Measurements from ENCODE around the gene CAD. TPM values are rescaled to one million over a fixed set of nuclear protein-coding genes. Genes with fewer than 3 reads are reported as not detected.

Gene CAD
- total and polyA plus RNA-seq, 2 of the 4 experiments (the other 2 are of a cell fraction), result 12.9 to 38.7 TPM

- no peak overlapping the region for H3K4ac ChIP-seq (ENCODE audit: low read depth, low read length)
- peaks cover 7% of the 10 kb centered on the region for H3K9me1 ChIP-seq (ENCODE audit: insufficient read depth, low read length)
- no peak overlapping the region for H2AK9ac ChIP-seq (replicated peaks; ENCODE audit: low read depth, low read length, poor library complexity)
- H2BK15ac ChIP-seq (ENCODE audit: low read depth, low read length), result no peak overlapping the region
- dilution Hi-C loops (cut with HindIII; ENCODE audit: low sequenced_read_pairs, unreplicated experiment) (no loop called here), in situ Hi-C loops (cut with MboI; ENCODE audit: low sequenced_read_pairs) (no loop called here), intact Hi-C loops (cut with micrococcal nuclease) (no loop called here)
- no peak for ATAC-seq (ENCODE audit: low read depth)
- no peak overlapping the region for H4K8ac ChIP-seq (ENCODE audit: low read depth in 2 of 2, low read length in 2 of 2)
- no peak overlapping the region for H3K23ac ChIP-seq (ENCODE audit: low read depth, low read length)
- no peak overlapping the region for H2BK120ac ChIP-seq (ENCODE audit: low read depth, low read length)
- no peak overlapping the region for H4K91ac ChIP-seq (ENCODE audit: insufficient read depth, low read depth, low read length)
- no peak overlapping the region for H3K4me2 ChIP-seq (ENCODE audit: low read depth, low read length)
- no peak overlapping the region for H2AFZ ChIP-seq (replicated peaks; ENCODE audit: low read length, poor library complexity)
- H3K18ac ChIP-seq (ENCODE audit: low read depth, low read length), result no peak overlapping the region
- no peaks in the 10 kb centered on the region for H4K20me1 ChIP-seq (ENCODE audit: insufficient read depth, low read length)
- no peak for TF ChIP-seq NFE2L2 (IDR thresholded peaks at IDR 0.05; ENCODE audit: low read depth, low read length)
- TF ChIP-seq RAD21 (IDR thresholded peaks at IDR 0.05; ENCODE audit: low read length), result no peak
- no peak for TF ChIP-seq RFX5 (IDR thresholded peaks at IDR 0.05; ENCODE audit: low read depth, low read length)
- TF ChIP-seq MXI1 (IDR thresholded peaks at IDR 0.05; ENCODE audit: borderline replicate concordance, low read depth, low read length), result no peak
- TF ChIP-seq BHLHE40 (IDR thresholded peaks at IDR 0.05; ENCODE audit: low read depth, low read length), result no peak
- TF ChIP-seq ELK1 (IDR thresholded peaks at IDR 0.05; ENCODE audit: borderline replicate concordance, low read depth, low read length), result no peak
- TF ChIP-seq CTCF (conservative IDR thresholded peaks at IDR 0.05; ENCODE audit: low read depth, low read length), result no peak
- TF ChIP-seq CEBPB (IDR thresholded peaks at IDR 0.05; ENCODE audit: low read depth, low read length), result no peak
- TF ChIP-seq, protein P1, sequence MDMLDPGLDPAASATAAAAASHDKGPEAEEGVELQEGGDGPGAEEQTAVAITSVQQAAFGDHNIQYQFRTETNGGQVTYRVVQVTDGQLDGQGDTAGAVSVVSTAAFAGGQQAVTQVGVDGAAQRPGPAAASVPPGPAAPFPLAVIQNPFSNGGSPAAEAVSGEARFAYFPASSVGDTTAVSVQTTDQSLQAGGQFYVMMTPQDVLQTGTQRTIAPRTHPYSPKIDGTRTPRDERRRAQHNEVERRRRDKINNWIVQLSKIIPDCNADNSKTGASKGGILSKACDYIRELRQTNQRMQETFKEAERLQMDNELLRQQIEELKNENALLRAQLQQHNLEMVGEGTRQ (IDR thresholded peaks at IDR 0.05; ENCODE audit: low read depth, low read length), result no peak
- TF ChIP-seq CHD1 (IDR thresholded peaks at IDR 0.05; ENCODE audit: low read depth, low read length), result no peak
- no peak for TF ChIP-seq SMC3 (IDR thresholded peaks at IDR 0.05; ENCODE audit: low read depth, low read length)
- TF ChIP-seq FOS (IDR thresholded peaks at IDR 0.05; ENCODE audit: low read depth, low read length), result no peak
- TF ChIP-seq MAZ (IDR thresholded peaks at IDR 0.05; ENCODE audit: borderline replicate concordance, low read depth, low read length), result no peak
- no peak for TF ChIP-seq MAFK (IDR thresholded peaks at IDR 0.05; ENCODE audit: low read depth, low read length)
- TF ChIP-seq POLR2A (IDR thresholded peaks at IDR 0.05; ENCODE audit: low read depth, low read length), result no peak
- TF ChIP-seq RCOR1 (IDR thresholded peaks at IDR 0.05; ENCODE audit: insufficient replicate concordance, low read length), result no peak
- BruUV-seq (replicated peaks), result no TSS peak
- no peak overlapping the region for H3K14ac ChIP-seq (replicated peaks; ENCODE audit: low read depth, low read length)
- peaks cover 22 to 45% of the 10 kb centered on the region in 2 experiments for H3K79me1 ChIP-seq (ENCODE audit: low read depth in 1 of 2, low read length in 2 of 2)
- H2BK20ac ChIP-seq (ENCODE audit: low read depth, low read length), result no peak overlapping the region
- H2AK5ac ChIP-seq (ENCODE audit: low read depth, low read length), result no peak overlapping the region
- peaks cover 30% of the 10 kb centered on the region for H3K36me3 ChIP-seq (ENCODE audit: control insufficient read depth, insufficient read depth, low read length)
- DNase-seq, result no peak
- ChIA-PET POLR2A (ENCODE audit: unreplicated experiment) (interaction anchor here (0.6 to 1.1 kb wide), 2 partner anchors 83 to 131 kb away, joined by 3 to 6 read pairs; no protein-coding TSS in a partner anchor), CTCF (no interaction called here)
- no peak overlapping the region for H3K9ac ChIP-seq (ENCODE audit: low read depth, low read length)
- WGBS, 2 experiments (ENCODE audit: extremely low coverage in 2 of 2, insufficient read length in 1 of 2), result no CpG with 5 or more reads among the region's 2 CpGs
- no peak overlapping the region for H3K4me3 ChIP-seq (ENCODE audit: insufficient read depth, low read depth, low read length)
- H3K4me1 ChIP-seq (ENCODE audit: control insufficient read depth, insufficient read depth, low read length), result peaks cover 4% of the 10 kb centered on the region
- H3K27me3 ChIP-seq (ENCODE audit: control insufficient read depth, insufficient read depth, low read length), result no peaks in the 10 kb centered on the region
- H3K27ac ChIP-seq (ENCODE audit: insufficient read depth, low read length), result no peak overlapping the region
- H4K5ac ChIP-seq (ENCODE audit: low read depth, low read length), result no peak overlapping the region
- no peak overlapping the region for H2BK5ac ChIP-seq (ENCODE audit: low read depth, low read length, poor library complexity, severe bottlenecking)
- H3K56ac ChIP-seq (ENCODE audit: extremely low read depth, insufficient read depth, low read length), result no peak overlapping the region
- no peaks in the 10 kb centered on the region for H3K9me3 ChIP-seq (ENCODE audit: control insufficient read depth, insufficient read depth, low read length)
Observed at GRCh38 chr2:27219091-27219490, 1.9 kb downstream of the CAD start.

Data from IMR-90 (cell line).